Stromal cell of bone marrow (primary cell): Measurements from ENCODE around the gene LYRM4.

Source experiments
- DNase-seq: peaks from one replicate; pipeline ENCODE4 v3.0.0-alpha.2; 2012; ENCODE audit warnings: low read depth

The LYRM4 gene

GRCh38 chr6:5260661-5261544 is at the start of gene LYRM4, which contains the start of gene FARS2:
Gene LYRM4, minus strand, starts transcription at chr6:5260950. Its CDS starts 217 bp downstream, at chr6:5260733.
Gene FARS2, plus strand, starts transcription at chr6:5261513.
- DNase-seq = peak; percentile 77

- DNase-seq = no peak
These were observed 47.3 kb upstream of the LYRM4 start for GRCh38 chr6:5308066-5308465.

- no peak for DNase-seq
These were observed 46.3 kb upstream of the LYRM4 start for GRCh38 chr6:5307058-5307457.

GRCh38 chr6:5305968-5306626 is 45.3 kb upstream of the LYRM4 start:
- DNase-seq = peak; percentile 24

GRCh38 chr6:5303682-5304081 is 42.9 kb upstream of the LYRM4 start:
- no peak for DNase-seq

GRCh38 chr6:5302995-5303622 is 42.4 kb upstream of the LYRM4 start:
- no peak for DNase-seq

- no peak for DNase-seq
These were observed 41.6 kb upstream of the LYRM4 start for GRCh38 chr6:5302220-5302946.

- DNase-seq = no peak
These were observed 39.5 kb upstream of the LYRM4 start for GRCh38 chr6:5300206-5300764.

GRCh38 chr6:5295623-5296022 is 34.9 kb upstream of the LYRM4 start:
- DNase-seq = no peak

- no peak for DNase-seq
These were observed 33.9 kb upstream of the LYRM4 start for GRCh38 chr6:5294392-5295211.

GRCh38 chr6:5293692-5294091 is 32.9 kb upstream of the LYRM4 start:
- no peak for DNase-seq

- DNase-seq = no peak
These were observed 31.4 kb upstream of the LYRM4 start for GRCh38 chr6:5292154-5292553.

GRCh38 chr6:5290500-5290899 is 29.8 kb upstream of the LYRM4 start:
- no peak for DNase-seq

- no peak for DNase-seq
These were observed 29.3 kb upstream of the LYRM4 start for GRCh38 chr6:5290097-5290496.

- DNase-seq = no peak
These were observed 27.2 kb upstream of the LYRM4 start for GRCh38 chr6:5287966-5288297.

GRCh38 chr6:5287205-5287965 is 26.6 kb upstream of the LYRM4 start:
- DNase-seq = peak; percentile 40

- DNase-seq = no peak
These were observed 26.0 kb upstream of the LYRM4 start for GRCh38 chr6:5286780-5287179.

- DNase-seq = no peak
These were observed 24.8 kb upstream of the LYRM4 start for GRCh38 chr6:5285526-5285925.

GRCh38 chr6:5285081-5285480 is 24.3 kb upstream of the LYRM4 start:
- DNase-seq = no peak

- DNase-seq = no peak
These were observed 21.5 kb upstream of the LYRM4 start for GRCh38 chr6:5282191-5282623.
